Measurements from ENCODE around the gene MAP7.

The MAP7 gene

GRCh38 chr6:136306466-136306865 lies 243.8 kb downstream of the MAP7 start:
- H3K4me1 ChIP-seq (ENCODE audit: control insufficient read depth, insufficient read depth, low read length): no peaks in the 10 kb centered on the region
- H3K27me3 ChIP-seq (ENCODE audit: control insufficient read depth, insufficient read depth, low read length): no peaks in the 10 kb centered on the region
- no peak overlapping the region for H3K27ac ChIP-seq (ENCODE audit: low read depth, low read length)
- H3K36me3 ChIP-seq (ENCODE audit: control insufficient read depth, insufficient read depth, low read length): no peaks in the 10 kb centered on the region
- no peak overlapping the region for H3K9ac ChIP-seq (ENCODE audit: low read length)
- no peak overlapping the region for H3K4me3 ChIP-seq (ENCODE audit: low read length)

- Histone ChIP-seq H3K36me3 (ENCODE audit: control insufficient read depth, insufficient read depth, low read length) (no peaks in the 10 kb centered on the region), H3K9ac (ENCODE audit: low read length) (no peak overlapping the region)
Measured at GRCh38 chr6:136304410-136304809, 245.8 kb downstream of the MAP7 start.

GRCh38 chr6:136303516-136303915 lies 246.7 kb downstream of the MAP7 start:
- no peaks in the 10 kb centered on the region for H3K27me3 ChIP-seq (ENCODE audit: control insufficient read depth, insufficient read depth, low read length)
- H3K4me3 ChIP-seq (ENCODE audit: low read length): no peak overlapping the region
- H3K4me1 ChIP-seq (ENCODE audit: control insufficient read depth, insufficient read depth, low read length): no peaks in the 10 kb centered on the region
- no peaks in the 10 kb centered on the region for H3K36me3 ChIP-seq (ENCODE audit: control insufficient read depth, insufficient read depth, low read length)
- H3K9ac ChIP-seq (ENCODE audit: low read length): no peak overlapping the region
- H3K27ac ChIP-seq (ENCODE audit: low read depth, low read length): no peak overlapping the region

More at GRCh38 chr6:136304410-136304809, 245.8 kb downstream of the MAP7 start:
- no peak overlapping the region for H3K4me3 ChIP-seq (ENCODE audit: low read length)
- no peak overlapping the region for H3K27ac ChIP-seq (ENCODE audit: low read depth, low read length)
- H3K4me1 ChIP-seq (ENCODE audit: control insufficient read depth, insufficient read depth, low read length): no peaks in the 10 kb centered on the region
- H3K27me3 ChIP-seq (ENCODE audit: control insufficient read depth, insufficient read depth, low read length): no peaks in the 10 kb centered on the region

- no peak overlapping the region for H3K27ac ChIP-seq (ENCODE audit: low read depth, low read length)
- no peak overlapping the region for H3K9ac ChIP-seq (ENCODE audit: low read length)
- H3K27me3 ChIP-seq (ENCODE audit: control insufficient read depth, insufficient read depth, low read length): no peaks in the 10 kb centered on the region
- H3K36me3 ChIP-seq (ENCODE audit: control insufficient read depth, insufficient read depth, low read length): no peaks in the 10 kb centered on the region
- H3K4me3 ChIP-seq (ENCODE audit: low read length): no peak overlapping the region
- peaks cover 13% of the 10 kb centered on the region for H3K4me1 ChIP-seq (ENCODE audit: control insufficient read depth, insufficient read depth, low read length)
Measured at GRCh38 chr6:136294621-136295020, 255.6 kb downstream of the MAP7 start.

Data from rectal smooth muscle tissue (tissue), 1 donor.